Measurements from ENCODE around the gene ARHGAP21.
"Not testable (repeated sequence)": the region's sequence is repeated elsewhere in the genome, so short reads cannot be mapped to it uniquely, and the experiment has no call there.

The ARHGAP21 gene

GRCh38 chr10:24625778-24626177 is 97.9 kb downstream of the ARHGAP21 start:
- DNase-seq (ENCODE audit: low spot score) = no peak

- no peak for DNase-seq (ENCODE audit: low spot score)
Measured at GRCh38 chr10:24623383-24623782, 100.3 kb downstream of the ARHGAP21 start.

- no peak for DNase-seq (ENCODE audit: low spot score)
Measured at GRCh38 chr10:24622781-24623301, 100.8 kb downstream of the ARHGAP21 start.

GRCh38 chr10:24621035-24621795 is 102.5 kb downstream of the ARHGAP21 start:
- DNase-seq (ENCODE audit: low spot score) = not testable (repeated sequence)

GRCh38 chr10:24619994-24620310 is 103.7 kb downstream of the ARHGAP21 start:
- not testable (repeated sequence) for DNase-seq (ENCODE audit: low spot score)

GRCh38 chr10:24619291-24619993 is 104.2 kb downstream of the ARHGAP21 start:
- DNase-seq (ENCODE audit: low spot score) = not testable (repeated sequence)

GRCh38 chr10:24618401-24618800 is 105.3 kb downstream of the ARHGAP21 start:
- DNase-seq (ENCODE audit: low spot score) = no peak

- DNase-seq (ENCODE audit: low spot score) = peak; percentile 45
Measured at GRCh38 chr10:24617771-24618396, 105.8 kb downstream of the ARHGAP21 start.

- DNase-seq (ENCODE audit: low spot score) = no peak
Measured at GRCh38 chr10:24616536-24616935, 107.2 kb downstream of the ARHGAP21 start.

GRCh38 chr10:24606021-24606420 is 117.7 kb downstream of the ARHGAP21 start:
- no peak for DNase-seq (ENCODE audit: low spot score)

- DNase-seq (ENCODE audit: low spot score) = no peak
Measured at GRCh38 chr10:24605141-24605540, 118.5 kb downstream of the ARHGAP21 start.

GRCh38 chr10:24603333-24603732 is 120.4 kb downstream of the ARHGAP21 start:
- DNase-seq (ENCODE audit: low spot score) = peak; percentile 40

GRCh38 chr10:24597961-24598360 is 125.7 kb downstream of the ARHGAP21 start:
- no peak for DNase-seq (ENCODE audit: low spot score)

- no peak for DNase-seq (ENCODE audit: low spot score)
Measured at GRCh38 chr10:24597426-24597825, 126.3 kb downstream of the ARHGAP21 start.

- no peak for DNase-seq (ENCODE audit: low spot score)
Measured at GRCh38 chr10:24596217-24596930, 127.3 kb downstream of the ARHGAP21 start.

- no peak for DNase-seq (ENCODE audit: low spot score)
Measured at GRCh38 chr10:24590697-24591457, 132.8 kb downstream of the ARHGAP21 start.

- no peak for DNase-seq (ENCODE audit: low spot score)
Measured at GRCh38 chr10:24589265-24589664, 134.4 kb downstream of the ARHGAP21 start.

GRCh38 chr10:24579906-24580305 is 143.8 kb downstream of the ARHGAP21 start:
- DNase-seq (ENCODE audit: low spot score) = no peak

GRCh38 chr10:24579448-24579847 is 144.2 kb downstream of the ARHGAP21 start:
- no peak for DNase-seq (ENCODE audit: low spot score)

- no peak for DNase-seq (ENCODE audit: low spot score)
Measured at GRCh38 chr10:24575481-24576002, 148.1 kb downstream of the ARHGAP21 start.

GRCh38 chr10:24574578-24575155 is 149.0 kb downstream of the ARHGAP21 start:
- DNase-seq (ENCODE audit: low spot score) = no peak

Measured in kidney capillary endothelial cell (primary cell).